H1 (cell line): Measurements from ENCODE around the gene ZFYVE19. TPM values are rescaled to one million over a fixed set of nuclear protein-coding genes. Genes with fewer than 3 reads are reported as not detected.

ENCODE experiments used
- GABPA ChIP-seq: IDR thresholded peaks from 2 replicates; pipeline ENCODE4 v1.6.1; 2011; ENCODE audit warnings: mild to moderate bottlenecking, low read length, moderate library complexity, borderline replicate concordance; ENCODE audit not compliant: insufficient read depth
- RBBP5 ChIP-seq: IDR thresholded peaks from 2 replicates; pipeline ENCODE4 v1.7.1; 2012; ENCODE audit warnings: low read depth, mild to moderate bottlenecking, inconsistent platforms, low read length, moderate library complexity, borderline replicate concordance
- SP1 ChIP-seq: IDR thresholded peaks from 2 replicates; pipeline ENCODE4 v1.6.1; 2011; ENCODE audit warnings: low read depth, low read length
- YY1 ChIP-seq: IDR thresholded peaks from 2 replicates; pipeline ENCODE4 v1.6.1; 2011; ENCODE audit warnings: low read depth, mild to moderate bottlenecking, low read length
- polyA plus RNA-seq, 7 experiments: library from polyadenylated mRNA; depleted of rRNA in 3 of 7; stranded (reverse) in 5 of 7; unstranded in 2 of 7; fragments of >200 nt in 5 of 7; fragments of 200-250 nt in 2 of 7; gene quantifications; 1 replicate in 5 of 7; 2 replicates in 1 of 7; 4 replicates in 1 of 7; pipeline versions ENCODE4 v1.2.1 to v1.2.3, GENCODE V29; 2011 to 2013; ENCODE audit warnings: missing spikeins in 2 of 7, mixed read lengths in 2 of 7
- total RNA-seq: library from RNA; stranded (reverse); fragmentation: NEBNext Ultra II Directional; extraction: Animal tissue kit (Norgen Biotek cat#: 25700); gene quantifications from 2 replicates; pipeline ENCODE4 v1.2.1, GENCODE V29; 2021
- TF ChIP-seq, protein P1 (sequence below): fragments of 300-600 bp; sonication (generic); IDR thresholded peaks from 2 replicates; pipeline ENCODE4 v1.7.1; 2012; ENCODE audit warnings: low read length, moderate library complexity, mild to moderate bottlenecking, inconsistent platforms; ENCODE audit not compliant: insufficient replicate concordance

ZFYVE19 gene
- total and polyA plus RNA-seq, 2 of the 8 experiments (the other 6 are each of a cell fraction or from before 2014, with no cell fraction given), result 11.2 to 21.8 TPM

DNA sequence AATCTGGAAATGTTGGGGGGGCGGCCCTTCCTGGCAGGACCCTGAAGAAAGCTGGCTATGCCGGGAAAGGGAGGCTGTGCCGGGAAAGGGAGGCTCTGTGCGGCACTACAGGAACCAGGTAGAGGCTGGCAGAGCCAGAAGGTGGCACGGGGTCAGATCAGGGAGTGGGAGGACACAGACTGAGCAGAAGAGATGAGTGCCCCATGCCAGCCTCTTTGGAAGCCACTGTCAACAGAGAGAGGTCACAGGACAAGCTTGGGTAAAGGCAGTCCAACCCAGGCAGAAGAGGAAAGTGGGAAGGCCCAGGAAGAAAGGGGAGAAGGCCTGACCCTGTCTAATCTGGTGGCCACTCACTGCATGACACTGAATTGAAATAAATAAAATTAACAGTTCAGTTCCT lies 35.6 kb upstream of the ZFYVE19 start (continued):
- TF ChIP-seq, protein P1, sequence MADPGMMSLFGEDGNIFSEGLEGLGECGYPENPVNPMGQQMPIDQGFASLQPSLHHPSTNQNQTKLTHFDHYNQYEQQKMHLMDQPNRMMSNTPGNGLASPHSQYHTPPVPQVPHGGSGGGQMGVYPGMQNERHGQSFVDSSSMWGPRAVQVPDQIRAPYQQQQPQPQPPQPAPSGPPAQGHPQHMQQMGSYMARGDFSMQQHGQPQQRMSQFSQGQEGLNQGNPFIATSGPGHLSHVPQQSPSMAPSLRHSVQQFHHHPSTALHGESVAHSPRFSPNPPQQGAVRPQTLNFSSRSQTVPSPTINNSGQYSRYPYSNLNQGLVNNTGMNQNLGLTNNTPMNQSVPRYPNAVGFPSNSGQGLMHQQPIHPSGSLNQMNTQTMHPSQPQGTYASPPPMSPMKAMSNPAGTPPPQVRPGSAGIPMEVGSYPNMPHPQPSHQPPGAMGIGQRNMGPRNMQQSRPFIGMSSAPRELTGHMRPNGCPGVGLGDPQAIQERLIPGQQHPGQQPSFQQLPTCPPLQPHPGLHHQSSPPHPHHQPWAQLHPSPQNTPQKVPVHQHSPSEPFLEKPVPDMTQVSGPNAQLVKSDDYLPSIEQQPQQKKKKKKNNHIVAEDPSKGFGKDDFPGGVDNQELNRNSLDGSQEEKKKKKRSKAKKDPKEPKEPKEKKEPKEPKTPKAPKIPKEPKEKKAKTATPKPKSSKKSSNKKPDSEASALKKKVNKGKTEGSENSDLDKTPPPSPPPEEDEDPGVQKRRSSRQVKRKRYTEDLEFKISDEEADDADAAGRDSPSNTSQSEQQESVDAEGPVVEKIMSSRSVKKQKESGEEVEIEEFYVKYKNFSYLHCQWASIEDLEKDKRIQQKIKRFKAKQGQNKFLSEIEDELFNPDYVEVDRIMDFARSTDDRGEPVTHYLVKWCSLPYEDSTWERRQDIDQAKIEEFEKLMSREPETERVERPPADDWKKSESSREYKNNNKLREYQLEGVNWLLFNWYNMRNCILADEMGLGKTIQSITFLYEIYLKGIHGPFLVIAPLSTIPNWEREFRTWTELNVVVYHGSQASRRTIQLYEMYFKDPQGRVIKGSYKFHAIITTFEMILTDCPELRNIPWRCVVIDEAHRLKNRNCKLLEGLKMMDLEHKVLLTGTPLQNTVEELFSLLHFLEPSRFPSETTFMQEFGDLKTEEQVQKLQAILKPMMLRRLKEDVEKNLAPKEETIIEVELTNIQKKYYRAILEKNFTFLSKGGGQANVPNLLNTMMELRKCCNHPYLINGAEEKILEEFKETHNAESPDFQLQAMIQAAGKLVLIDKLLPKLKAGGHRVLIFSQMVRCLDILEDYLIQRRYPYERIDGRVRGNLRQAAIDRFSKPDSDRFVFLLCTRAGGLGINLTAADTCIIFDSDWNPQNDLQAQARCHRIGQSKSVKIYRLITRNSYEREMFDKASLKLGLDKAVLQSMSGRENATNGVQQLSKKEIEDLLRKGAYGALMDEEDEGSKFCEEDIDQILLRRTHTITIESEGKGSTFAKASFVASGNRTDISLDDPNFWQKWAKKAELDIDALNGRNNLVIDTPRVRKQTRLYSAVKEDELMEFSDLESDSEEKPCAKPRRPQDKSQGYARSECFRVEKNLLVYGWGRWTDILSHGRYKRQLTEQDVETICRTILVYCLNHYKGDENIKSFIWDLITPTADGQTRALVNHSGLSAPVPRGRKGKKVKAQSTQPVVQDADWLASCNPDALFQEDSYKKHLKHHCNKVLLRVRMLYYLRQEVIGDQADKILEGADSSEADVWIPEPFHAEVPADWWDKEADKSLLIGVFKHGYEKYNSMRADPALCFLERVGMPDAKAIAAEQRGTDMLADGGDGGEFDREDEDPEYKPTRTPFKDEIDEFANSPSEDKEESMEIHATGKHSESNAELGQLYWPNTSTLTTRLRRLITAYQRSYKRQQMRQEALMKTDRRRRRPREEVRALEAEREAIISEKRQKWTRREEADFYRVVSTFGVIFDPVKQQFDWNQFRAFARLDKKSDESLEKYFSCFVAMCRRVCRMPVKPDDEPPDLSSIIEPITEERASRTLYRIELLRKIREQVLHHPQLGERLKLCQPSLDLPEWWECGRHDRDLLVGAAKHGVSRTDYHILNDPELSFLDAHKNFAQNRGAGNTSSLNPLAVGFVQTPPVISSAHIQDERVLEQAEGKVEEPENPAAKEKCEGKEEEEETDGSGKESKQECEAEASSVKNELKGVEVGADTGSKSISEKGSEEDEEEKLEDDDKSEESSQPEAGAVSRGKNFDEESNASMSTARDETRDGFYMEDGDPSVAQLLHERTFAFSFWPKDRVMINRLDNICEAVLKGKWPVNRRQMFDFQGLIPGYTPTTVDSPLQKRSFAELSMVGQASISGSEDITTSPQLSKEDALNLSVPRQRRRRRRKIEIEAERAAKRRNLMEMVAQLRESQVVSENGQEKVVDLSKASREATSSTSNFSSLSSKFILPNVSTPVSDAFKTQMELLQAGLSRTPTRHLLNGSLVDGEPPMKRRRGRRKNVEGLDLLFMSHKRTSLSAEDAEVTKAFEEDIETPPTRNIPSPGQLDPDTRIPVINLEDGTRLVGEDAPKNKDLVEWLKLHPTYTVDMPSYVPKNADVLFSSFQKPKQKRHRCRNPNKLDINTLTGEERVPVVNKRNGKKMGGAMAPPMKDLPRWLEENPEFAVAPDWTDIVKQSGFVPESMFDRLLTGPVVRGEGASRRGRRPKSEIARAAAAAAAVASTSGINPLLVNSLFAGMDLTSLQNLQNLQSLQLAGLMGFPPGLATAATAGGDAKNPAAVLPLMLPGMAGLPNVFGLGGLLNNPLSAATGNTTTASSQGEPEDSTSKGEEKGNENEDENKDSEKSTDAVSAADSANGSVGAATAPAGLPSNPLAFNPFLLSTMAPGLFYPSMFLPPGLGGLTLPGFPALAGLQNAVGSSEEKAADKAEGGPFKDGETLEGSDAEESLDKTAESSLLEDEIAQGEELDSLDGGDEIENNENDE, result no peak
- TF ChIP-seq RBBP5 (no peak), GABPA (no peak), YY1 (no peak), SP1 (no peak)
